HepG2 (cell line): Measurements from ENCODE around the gene WDR45B.

Experiments used
- NCOA5 ChIP-seq: sonication (generic); formaldehyde crosslinking; IDR thresholded peaks from 2 replicates; pipeline ENCODE4 v1.4.0; 2020; ENCODE audit warnings: missing genetic modification reagents
- ZBTB7A ChIP-seq: sonication (generic); formaldehyde crosslinking; IDR thresholded peaks from 2 replicates; pipeline ENCODE4 v1.8.0; 2022; ENCODE audit warnings: mild to moderate bottlenecking, missing genetic modification reagents
- ZNF207 ChIP-seq: fragments of 450-650 bp; IDR thresholded peaks from 2 replicates; pipeline ENCODE4 v1.6.1; 2016; ENCODE audit warnings: antibody characterized with exemption, borderline replicate concordance

GRCh38 chr17:82655523-82655922, 7.3 kb upstream of the WDR45B start:
- TF ChIP-seq ZBTB7A: no peak
- no peak for TF ChIP-seq ZNF207
- no peak for TF ChIP-seq NCOA5 (CRISPR knock-in tag)
